Omental fat pad (tissue), 4 donors: ENCODE measurements around the gene CORO7. TPM values are rescaled to one million over a fixed set of nuclear protein-coding genes. Genes with fewer than 3 reads are reported as not detected.

ENCODE experiments used
- ATAC-seq: fragments of 150-250 bp; one replicate; pipeline ENCODE4 v1.9.1; 2016; ENCODE audit warnings: mild to moderate bottlenecking, moderate library complexity; ENCODE audit not compliant: low FRiP score
- DNase-seq: peaks from one replicate; pipeline ENCODE4 v3.0.0-alpha.2; 2019; ENCODE audit warnings: low spot score
- CTCF ChIP-seq, 3 donors: fragments of 450-650 bp; IDR thresholded peaks; one replicate each; pipeline ENCODE4 v1.5.1; 2016 to 2017; ENCODE audit warnings: antibody characterized with exemption in 3 of 3, mild to moderate bottlenecking in 3 of 3, moderate library complexity in 2 of 3
- total RNA-seq, 4 donors: library from RNA; depleted of rRNA; stranded (reverse); fragments of >200 nt; gene quantifications; one replicate each; pipeline ENCODE4 v1.1.0, GENCODE V29; 2016

CORO7 gene
- total RNA-seq, 4 donors from 2014 or later, result 15.1 to 46.3 (median 27.5) TPM

- no peak for DNase-seq
- TF ChIP-seq CTCF (IDR thresholded peaks at IDR 0.05), result no peak
- no peak for ATAC-seq
Measured at GRCh38 chr16:4437366-4437765, 21.0 kb upstream of the CORO7 start.

- DNase-seq, result no peak
Measured at GRCh38 chr16:4435337-4436067, 19.1 kb upstream of the CORO7 start.

GRCh38 chr16:4433914-4434787 lies 17.8 kb upstream of the CORO7 start:
- ATAC-seq, result no peak
- no peak for DNase-seq
- no peak for TF ChIP-seq CTCF (IDR thresholded peaks at IDR 0.05)

More at GRCh38 chr16:4435337-4436067, 19.1 kb upstream of the CORO7 start:
- ATAC-seq, result no peak
- no peak for TF ChIP-seq CTCF (IDR thresholded peaks at IDR 0.05)

- TF ChIP-seq CTCF (IDR thresholded peaks at IDR 0.05), result no peak
- ATAC-seq (no peak), DNase-seq (no peak)
Measured at GRCh38 chr16:4433228-4433627, 16.8 kb upstream of the CORO7 start.

- ATAC-seq (no peak), DNase-seq (no peak)
- TF ChIP-seq CTCF (IDR thresholded peaks at IDR 0.05), result no peak
Measured at GRCh38 chr16:4431023-4431422, 14.6 kb upstream of the CORO7 start.

- no peak for TF ChIP-seq CTCF (IDR thresholded peaks at IDR 0.05)
- ATAC-seq (no peak), DNase-seq (no peak)
Measured at GRCh38 chr16:4428500-4428899, 12.1 kb upstream of the CORO7 start.
